ENCODE data around the gene CBARP.
A peak's percentile ranks its signal among the peaks of the same experiment; 100 is the strongest.

CBARP gene

DNA sequence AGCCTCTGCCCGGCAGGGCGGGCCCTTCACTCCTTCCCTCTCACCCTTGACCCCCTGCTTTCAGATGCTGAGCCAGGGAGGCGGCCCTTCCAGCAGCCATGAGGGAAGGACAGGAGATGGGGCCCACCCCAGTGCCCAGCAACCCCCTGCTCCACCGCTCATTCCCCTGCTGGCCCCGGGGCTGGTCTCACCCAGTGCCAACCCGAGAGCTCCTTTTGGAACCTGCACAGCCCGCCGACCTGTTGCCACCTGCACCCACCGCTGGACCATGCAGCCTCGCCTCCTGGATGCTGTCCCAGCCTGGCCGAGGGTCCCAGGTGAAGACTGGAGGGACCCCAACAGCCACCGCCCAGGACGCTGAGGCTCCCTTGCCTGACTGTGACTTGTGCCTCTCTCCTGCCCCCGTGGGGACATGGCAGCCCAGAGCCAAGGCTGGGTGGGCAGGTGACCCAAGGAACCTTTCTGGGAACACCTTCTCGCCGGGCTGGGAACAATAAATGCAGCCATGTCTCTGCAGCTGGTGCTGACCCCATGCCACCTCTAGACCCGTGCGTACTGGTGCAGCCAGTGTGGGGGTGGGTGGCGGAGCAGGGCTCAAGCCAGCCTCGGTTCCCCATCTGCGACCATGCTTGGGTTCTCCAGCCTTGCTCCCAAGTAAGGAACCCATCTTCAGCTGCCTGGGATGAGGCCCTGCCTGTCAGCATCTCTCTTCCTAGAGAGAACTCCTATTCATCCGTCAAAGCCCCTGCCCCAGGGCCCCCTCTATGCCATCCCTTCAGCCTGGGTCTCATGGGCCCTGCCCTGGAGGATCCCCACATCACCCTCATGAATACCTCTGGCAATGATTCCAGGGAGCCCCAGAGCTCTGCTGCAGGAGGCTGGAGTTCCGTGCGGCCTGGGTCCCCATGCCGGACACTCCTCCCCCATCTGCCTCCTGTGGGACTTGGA is 41.2 kb upstream of the CBARP start:
- ChIA-PET POLR2A (interaction anchor here (0.6 to 2.8 kb wide), 5 partner anchors 10 to 110 kb away, joined by 3 to 26 read pairs (median 4); partner anchors contain the start of gene CIRBP), CTCF (interaction anchor here (0.6 to 4.4 kb wide), 22 partner anchors 10 to 280 kb away, joined by 3 to 28 read pairs (median 4); partner anchors contain the start of genes ATP5F1D and CIRBP)
- H3K27ac ChIP-seq (ENCODE audit: extremely low read depth, low read depth, low read length) = no peak overlapping the region
- no peak overlapping the region for H3K4me3 ChIP-seq (ENCODE audit: low read depth, low read length)
- H3K36me3 ChIP-seq (ENCODE audit: control insufficient read depth in 2 of 2, insufficient read depth in 1 of 2, low read length in 2 of 2) = peaks cover 0 to 48% of the 10 kb centered on the region in 2 experiments; a peak in 1 of 3 replicates
- TF ChIP-seq, protein P1, sequence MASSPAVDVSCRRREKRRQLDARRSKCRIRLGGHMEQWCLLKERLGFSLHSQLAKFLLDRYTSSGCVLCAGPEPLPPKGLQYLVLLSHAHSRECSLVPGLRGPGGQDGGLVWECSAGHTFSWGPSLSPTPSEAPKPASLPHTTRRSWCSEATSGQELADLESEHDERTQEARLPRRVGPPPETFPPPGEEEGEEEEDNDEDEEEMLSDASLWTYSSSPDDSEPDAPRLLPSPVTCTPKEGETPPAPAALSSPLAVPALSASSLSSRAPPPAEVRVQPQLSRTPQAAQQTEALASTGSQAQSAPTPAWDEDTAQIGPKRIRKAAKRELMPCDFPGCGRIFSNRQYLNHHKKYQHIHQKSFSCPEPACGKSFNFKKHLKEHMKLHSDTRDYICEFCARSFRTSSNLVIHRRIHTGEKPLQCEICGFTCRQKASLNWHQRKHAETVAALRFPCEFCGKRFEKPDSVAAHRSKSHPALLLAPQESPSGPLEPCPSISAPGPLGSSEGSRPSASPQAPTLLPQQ (tag by site-specific recombination; IDR thresholded peaks at IDR 0.05) = peak; percentile 76; the same call in 1 of the 2 replicates
- no peak for TF ChIP-seq ZNF768 (tag by site-specific recombination; IDR thresholded peaks at IDR 0.05)
- TF ChIP-seq, protein P2, sequence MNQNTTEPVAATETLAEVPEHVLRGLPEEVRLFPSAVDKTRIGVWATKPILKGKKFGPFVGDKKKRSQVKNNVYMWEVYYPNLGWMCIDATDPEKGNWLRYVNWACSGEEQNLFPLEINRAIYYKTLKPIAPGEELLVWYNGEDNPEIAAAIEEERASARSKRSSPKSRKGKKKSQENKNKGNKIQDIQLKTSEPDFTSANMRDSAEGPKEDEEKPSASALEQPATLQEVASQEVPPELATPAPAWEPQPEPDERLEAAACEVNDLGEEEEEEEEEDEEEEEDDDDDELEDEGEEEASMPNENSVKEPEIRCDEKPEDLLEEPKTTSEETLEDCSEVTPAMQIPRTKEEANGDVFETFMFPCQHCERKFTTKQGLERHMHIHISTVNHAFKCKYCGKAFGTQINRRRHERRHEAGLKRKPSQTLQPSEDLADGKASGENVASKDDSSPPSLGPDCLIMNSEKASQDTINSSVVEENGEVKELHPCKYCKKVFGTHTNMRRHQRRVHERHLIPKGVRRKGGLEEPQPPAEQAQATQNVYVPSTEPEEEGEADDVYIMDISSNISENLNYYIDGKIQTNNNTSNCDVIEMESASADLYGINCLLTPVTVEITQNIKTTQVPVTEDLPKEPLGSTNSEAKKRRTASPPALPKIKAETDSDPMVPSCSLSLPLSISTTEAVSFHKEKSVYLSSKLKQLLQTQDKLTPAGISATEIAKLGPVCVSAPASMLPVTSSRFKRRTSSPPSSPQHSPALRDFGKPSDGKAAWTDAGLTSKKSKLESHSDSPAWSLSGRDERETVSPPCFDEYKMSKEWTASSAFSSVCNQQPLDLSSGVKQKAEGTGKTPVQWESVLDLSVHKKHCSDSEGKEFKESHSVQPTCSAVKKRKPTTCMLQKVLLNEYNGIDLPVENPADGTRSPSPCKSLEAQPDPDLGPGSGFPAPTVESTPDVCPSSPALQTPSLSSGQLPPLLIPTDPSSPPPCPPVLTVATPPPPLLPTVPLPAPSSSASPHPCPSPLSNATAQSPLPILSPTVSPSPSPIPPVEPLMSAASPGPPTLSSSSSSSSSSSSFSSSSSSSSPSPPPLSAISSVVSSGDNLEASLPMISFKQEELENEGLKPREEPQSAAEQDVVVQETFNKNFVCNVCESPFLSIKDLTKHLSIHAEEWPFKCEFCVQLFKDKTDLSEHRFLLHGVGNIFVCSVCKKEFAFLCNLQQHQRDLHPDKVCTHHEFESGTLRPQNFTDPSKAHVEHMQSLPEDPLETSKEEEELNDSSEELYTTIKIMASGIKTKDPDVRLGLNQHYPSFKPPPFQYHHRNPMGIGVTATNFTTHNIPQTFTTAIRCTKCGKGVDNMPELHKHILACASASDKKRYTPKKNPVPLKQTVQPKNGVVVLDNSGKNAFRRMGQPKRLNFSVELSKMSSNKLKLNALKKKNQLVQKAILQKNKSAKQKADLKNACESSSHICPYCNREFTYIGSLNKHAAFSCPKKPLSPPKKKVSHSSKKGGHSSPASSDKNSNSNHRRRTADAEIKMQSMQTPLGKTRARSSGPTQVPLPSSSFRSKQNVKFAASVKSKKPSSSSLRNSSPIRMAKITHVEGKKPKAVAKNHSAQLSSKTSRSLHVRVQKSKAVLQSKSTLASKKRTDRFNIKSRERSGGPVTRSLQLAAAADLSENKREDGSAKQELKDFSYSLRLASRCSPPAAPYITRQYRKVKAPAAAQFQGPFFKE (tag by site-specific recombination; IDR thresholded peaks at IDR 0.05; ENCODE audit: borderline replicate concordance) = no peak
- TF ChIP-seq, protein P3, sequence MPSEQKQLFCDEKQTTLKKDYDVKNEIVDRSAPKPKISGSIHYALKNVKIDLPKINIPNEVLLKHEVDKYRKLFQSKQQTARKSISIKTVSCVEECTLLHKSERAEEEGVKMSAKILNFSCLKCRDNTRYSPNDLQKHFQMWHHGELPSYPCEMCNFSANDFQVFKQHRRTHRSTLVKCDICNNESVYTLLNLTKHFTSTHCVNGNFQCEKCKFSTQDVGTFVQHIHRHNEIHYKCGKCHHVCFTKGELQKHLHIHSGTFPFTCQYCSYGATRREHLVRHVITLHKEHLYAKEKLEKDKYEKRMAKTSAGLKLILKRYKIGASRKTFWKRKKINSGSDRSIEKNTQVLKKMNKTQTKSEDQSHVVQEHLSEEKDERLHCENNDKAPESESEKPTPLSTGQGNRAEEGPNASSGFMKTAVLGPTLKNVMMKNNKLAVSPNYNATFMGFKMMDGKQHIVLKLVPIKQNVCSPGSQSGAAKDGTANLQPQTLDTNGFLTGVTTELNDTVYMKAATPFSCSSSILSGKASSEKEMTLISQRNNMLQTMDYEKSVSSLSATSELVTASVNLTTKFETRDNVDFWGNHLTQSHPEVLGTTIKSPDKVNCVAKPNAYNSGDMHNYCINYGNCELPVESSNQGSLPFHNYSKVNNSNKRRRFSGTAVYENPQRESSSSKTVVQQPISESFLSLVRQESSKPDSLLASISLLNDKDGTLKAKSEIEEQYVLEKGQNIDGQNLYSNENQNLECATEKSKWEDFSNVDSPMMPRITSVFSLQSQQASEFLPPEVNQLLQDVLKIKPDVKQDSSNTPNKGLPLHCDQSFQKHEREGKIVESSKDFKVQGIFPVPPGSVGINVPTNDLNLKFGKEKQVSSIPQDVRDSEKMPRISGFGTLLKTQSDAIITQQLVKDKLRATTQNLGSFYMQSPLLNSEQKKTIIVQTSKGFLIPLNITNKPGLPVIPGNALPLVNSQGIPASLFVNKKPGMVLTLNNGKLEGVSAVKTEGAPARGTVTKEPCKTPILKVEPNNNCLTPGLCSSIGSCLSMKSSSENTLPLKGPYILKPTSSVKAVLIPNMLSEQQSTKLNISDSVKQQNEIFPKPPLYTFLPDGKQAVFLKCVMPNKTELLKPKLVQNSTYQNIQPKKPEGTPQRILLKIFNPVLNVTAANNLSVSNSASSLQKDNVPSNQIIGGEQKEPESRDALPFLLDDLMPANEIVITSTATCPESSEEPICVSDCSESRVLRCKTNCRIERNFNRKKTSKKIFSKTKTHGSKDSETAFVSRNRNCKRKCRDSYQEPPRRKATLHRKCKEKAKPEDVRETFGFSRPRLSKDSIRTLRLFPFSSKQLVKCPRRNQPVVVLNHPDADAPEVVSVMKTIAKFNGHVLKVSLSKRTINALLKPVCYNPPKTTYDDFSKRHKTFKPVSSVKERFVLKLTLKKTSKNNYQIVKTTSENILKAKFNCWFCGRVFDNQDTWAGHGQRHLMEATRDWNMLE (tag by site-specific recombination; conservative IDR thresholded peaks at IDR 0.05; ENCODE audit: low read depth) = no peak
- TF ChIP-seq SCRT2 (tag by site-specific recombination; IDR thresholded peaks at IDR 0.05) = peak; percentile 78
- TF ChIP-seq, protein P4, sequence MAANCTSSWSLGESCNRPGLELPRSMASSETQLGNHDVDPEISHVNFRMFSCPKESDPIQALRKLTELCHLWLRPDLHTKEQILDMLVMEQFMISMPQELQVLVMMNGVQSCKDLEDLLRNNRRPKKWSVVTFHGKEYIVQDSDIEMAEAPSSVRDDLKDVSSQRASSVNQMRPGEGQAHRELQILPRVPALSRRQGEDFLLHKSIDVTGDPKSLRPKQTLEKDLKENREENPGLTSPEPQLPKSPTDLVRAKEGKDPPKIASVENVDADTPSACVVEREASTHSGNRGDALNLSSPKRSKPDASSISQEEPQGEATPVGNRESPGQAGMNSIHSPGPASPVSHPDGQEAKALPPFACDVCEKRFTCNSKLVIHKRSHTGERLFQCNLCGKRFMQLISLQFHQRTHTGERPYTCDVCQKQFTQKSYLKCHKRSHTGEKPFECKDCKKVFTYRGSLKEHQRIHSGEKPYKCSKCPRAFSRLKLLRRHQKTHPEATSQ (tag by site-specific recombination; IDR thresholded peaks at IDR 0.05) = no peak
- TF ChIP-seq, protein P5, sequence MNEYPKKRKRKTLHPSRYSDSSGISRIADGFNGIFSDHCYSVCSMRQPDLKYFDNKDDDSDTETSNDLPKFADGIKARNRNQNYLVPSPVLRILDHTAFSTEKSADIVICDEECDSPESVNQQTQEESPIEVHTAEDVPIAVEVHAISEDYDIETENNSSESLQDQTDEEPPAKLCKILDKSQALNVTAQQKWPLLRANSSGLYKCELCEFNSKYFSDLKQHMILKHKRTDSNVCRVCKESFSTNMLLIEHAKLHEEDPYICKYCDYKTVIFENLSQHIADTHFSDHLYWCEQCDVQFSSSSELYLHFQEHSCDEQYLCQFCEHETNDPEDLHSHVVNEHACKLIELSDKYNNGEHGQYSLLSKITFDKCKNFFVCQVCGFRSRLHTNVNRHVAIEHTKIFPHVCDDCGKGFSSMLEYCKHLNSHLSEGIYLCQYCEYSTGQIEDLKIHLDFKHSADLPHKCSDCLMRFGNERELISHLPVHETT (tag by site-specific recombination; IDR thresholded peaks at IDR 0.05) = no peak
- no peak for TF ChIP-seq ZNF629 (tag by site-specific recombination; IDR thresholded peaks at IDR 0.05)
- no peak for TF ChIP-seq ZNF48 (tag by site-specific recombination; IDR thresholded peaks at IDR 0.05)
- TF ChIP-seq, protein P6, sequence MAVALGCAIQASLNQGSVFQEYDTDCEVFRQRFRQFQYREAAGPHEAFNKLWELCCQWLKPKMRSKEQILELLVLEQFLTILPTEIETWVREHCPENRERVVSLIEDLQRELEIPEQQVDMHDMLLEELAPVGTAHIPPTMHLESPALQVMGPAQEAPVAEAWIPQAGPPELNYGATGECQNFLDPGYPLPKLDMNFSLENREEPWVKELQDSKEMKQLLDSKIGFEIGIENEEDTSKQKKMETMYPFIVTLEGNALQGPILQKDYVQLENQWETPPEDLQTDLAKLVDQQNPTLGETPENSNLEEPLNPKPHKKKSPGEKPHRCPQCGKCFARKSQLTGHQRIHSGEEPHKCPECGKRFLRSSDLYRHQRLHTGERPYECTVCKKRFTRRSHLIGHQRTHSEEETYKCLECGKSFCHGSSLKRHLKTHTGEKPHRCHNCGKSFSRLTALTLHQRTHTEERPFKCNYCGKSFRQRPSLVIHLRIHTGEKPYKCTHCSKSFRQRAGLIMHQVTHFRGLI (tag by site-specific recombination; IDR thresholded peaks at IDR 0.05) = no peak
- peak; percentile 100 for TF ChIP-seq ZFP3 (tag by site-specific recombination; IDR thresholded peaks at IDR 0.05; ENCODE audit: low read depth)
- peaks cover 8% of the 10 kb centered on the region for H3K4me1 ChIP-seq (ENCODE audit: control insufficient read depth, insufficient read depth, low read length)
- H3K9me3 ChIP-seq (ENCODE audit: control insufficient read depth, insufficient read depth, low read depth, low read length) = no peaks in the 10 kb centered on the region

All from HEK293 (cell line).